Neuronal stem cell (in vitro differentiated cells): ENCODE data around the gene ARHGAP23. TPM values are rescaled to one million over a fixed set of nuclear protein-coding genes. Genes with fewer than 3 reads are reported as not detected.

Source experiments
- DNase-seq: peaks from one replicate; pipeline ENCODE4 v3.0.0-alpha.2; 2013; ENCODE audit warnings: low spot score
- H2AFZ ChIP-seq: one replicate; pipeline ENCODE4 v1.6.1; 2013; ENCODE audit warnings: mild to moderate bottlenecking, low read length, inconsistent platforms
- H2AK5ac ChIP-seq: 2 replicates; pipeline ENCODE4 v1.6.1; 2013; ENCODE audit warnings: low read depth, mild to moderate bottlenecking, inconsistent platforms, low read length, moderate library complexity, mixed read lengths
- H2BK120ac ChIP-seq: 2 replicates; pipeline ENCODE4 v1.6.1; 2013; ENCODE audit warnings: low read depth, mild to moderate bottlenecking, inconsistent platforms, low read length, moderate library complexity, mixed read lengths
- H2BK12ac ChIP-seq: one replicate; pipeline ENCODE4 v1.6.1; 2013; ENCODE audit warnings: low read length, inconsistent platforms
- H2BK15ac ChIP-seq: 2 replicates; pipeline ENCODE4 v1.6.1; 2013; ENCODE audit warnings: mild to moderate bottlenecking, low read length, inconsistent platforms, mixed read lengths
- H2BK5ac ChIP-seq: one replicate; pipeline ENCODE4 v1.6.1; 2013; ENCODE audit warnings: inconsistent platforms, mild to moderate bottlenecking, low read length, moderate library complexity
- H3K14ac ChIP-seq: one replicate; pipeline ENCODE4 v1.6.1; 2013; ENCODE audit warnings: low read length, inconsistent platforms
- H3K18ac ChIP-seq: 2 replicates; pipeline ENCODE4 v1.6.1; 2013; ENCODE audit warnings: low read length, inconsistent platforms
- H3K23ac ChIP-seq: 2 replicates; pipeline ENCODE4 v1.6.1; 2013; ENCODE audit warnings: low read depth, mild to moderate bottlenecking, mixed read lengths, low read length, inconsistent platforms; ENCODE audit not compliant: poor library complexity
- H3K27ac ChIP-seq: replicated peaks from 3 replicates; pipeline ENCODE4 v1.5.1; 2013; ENCODE audit warnings: low read length, inconsistent platforms
- H3K27me3 ChIP-seq, 3 experiments: 2 replicates each; pipeline ENCODE4 v1.6.1; 2013; ENCODE audit warnings: low read length in 3 of 3, mild to moderate bottlenecking in 2 of 3, inconsistent platforms in 1 of 3, low read depth in 1 of 3, mixed read lengths in 1 of 3, moderate library complexity in 1 of 3; ENCODE audit not compliant: control insufficient read depth in 3 of 3, insufficient read depth in 3 of 3
- H3K36me3 ChIP-seq, 2 donors: replicated peaks in 1 of 2; 2 replicates each; pipeline ENCODE4 v1.6.1; 2013; ENCODE audit warnings: low read length in 2 of 2; ENCODE audit not compliant: control insufficient read depth in 2 of 2, insufficient read depth in 2 of 2
- H3K4ac ChIP-seq: 2 replicates; pipeline ENCODE4 v1.6.1; 2013; ENCODE audit warnings: inconsistent platforms, mild to moderate bottlenecking, low read length, moderate library complexity
- H3K4me1 ChIP-seq, 2 donors: 1 replicate in 1 of 2; 2 replicates in 1 of 2; pipeline ENCODE4 v1.6.1; 2013; ENCODE audit warnings: low read length in 2 of 2, low read depth in 1 of 2; ENCODE audit not compliant: control insufficient read depth in 2 of 2, insufficient read depth in 1 of 2
- H3K4me2 ChIP-seq: one replicate; pipeline ENCODE4 v1.6.1; 2013; ENCODE audit warnings: mild to moderate bottlenecking, low read length, inconsistent platforms; ENCODE audit not compliant: insufficient read depth, poor library complexity, severe bottlenecking
- H3K4me3 ChIP-seq, 2 donors: 2 replicates each; pipeline ENCODE4 v1.5.1; 2013; ENCODE audit warnings: low read length in 2 of 2, mild to moderate bottlenecking in 2 of 2, inconsistent platforms in 1 of 2, moderate library complexity in 1 of 2
- H3K79me1 ChIP-seq: one replicate; pipeline ENCODE4 v1.6.1; 2013; ENCODE audit warnings: low read depth, mild to moderate bottlenecking, inconsistent platforms, low read length, moderate library complexity
- H3K9ac ChIP-seq: one replicate; pipeline ENCODE4 v1.6.1; 2013; ENCODE audit warnings: mild to moderate bottlenecking, low read depth, low read length, inconsistent platforms; ENCODE audit not compliant: poor library complexity
- H3K9me3 ChIP-seq, 2 donors: replicated peaks in 1 of 2; 2 replicates each; pipeline versions ENCODE3 to v1.6.1; 2013; ENCODE audit warnings: low read length in 2 of 2, mild to moderate bottlenecking in 2 of 2, inconsistent platforms in 1 of 2, low read depth in 1 of 2, mixed read lengths in 1 of 2, moderate library complexity in 1 of 2; ENCODE audit not compliant: control insufficient read depth in 2 of 2, insufficient read depth in 1 of 2
- H4K8ac ChIP-seq: one replicate; pipeline ENCODE4 v1.6.1; 2013; ENCODE audit warnings: low read depth, mild to moderate bottlenecking, inconsistent platforms, low read length, moderate library complexity
- H4K91ac ChIP-seq: one replicate; pipeline ENCODE4 v1.6.1; 2013; ENCODE audit warnings: low read length, low read depth, mild to moderate bottlenecking, inconsistent platforms; ENCODE audit not compliant: poor library complexity
- WGBS, 2 donors: extraction: QIAGEN DNeasy Blood & Tissue Kit; methylation state at CpG; one replicate each; pipeline ENCODE4 v1.1.7; 2013; ENCODE audit warnings: missing lambda C conversion rate in 2 of 2, mixed read lengths in 1 of 2; ENCODE audit not compliant: insufficient read length in 2 of 2, insufficient replicate concordance in 1 of 2; ENCODE audit errors: extremely low coverage in 2 of 2; 5-methylcytosine and 5-hydroxymethylcytosine counted together
- polyA plus RNA-seq, 2 experiments: library from polyadenylated mRNA; stranded (reverse); fragments of 200-250 nt; gene quantifications; one replicate each; pipeline ENCODE4 v1.2.3, GENCODE V29; 2013

Gene ARHGAP23, protein sequence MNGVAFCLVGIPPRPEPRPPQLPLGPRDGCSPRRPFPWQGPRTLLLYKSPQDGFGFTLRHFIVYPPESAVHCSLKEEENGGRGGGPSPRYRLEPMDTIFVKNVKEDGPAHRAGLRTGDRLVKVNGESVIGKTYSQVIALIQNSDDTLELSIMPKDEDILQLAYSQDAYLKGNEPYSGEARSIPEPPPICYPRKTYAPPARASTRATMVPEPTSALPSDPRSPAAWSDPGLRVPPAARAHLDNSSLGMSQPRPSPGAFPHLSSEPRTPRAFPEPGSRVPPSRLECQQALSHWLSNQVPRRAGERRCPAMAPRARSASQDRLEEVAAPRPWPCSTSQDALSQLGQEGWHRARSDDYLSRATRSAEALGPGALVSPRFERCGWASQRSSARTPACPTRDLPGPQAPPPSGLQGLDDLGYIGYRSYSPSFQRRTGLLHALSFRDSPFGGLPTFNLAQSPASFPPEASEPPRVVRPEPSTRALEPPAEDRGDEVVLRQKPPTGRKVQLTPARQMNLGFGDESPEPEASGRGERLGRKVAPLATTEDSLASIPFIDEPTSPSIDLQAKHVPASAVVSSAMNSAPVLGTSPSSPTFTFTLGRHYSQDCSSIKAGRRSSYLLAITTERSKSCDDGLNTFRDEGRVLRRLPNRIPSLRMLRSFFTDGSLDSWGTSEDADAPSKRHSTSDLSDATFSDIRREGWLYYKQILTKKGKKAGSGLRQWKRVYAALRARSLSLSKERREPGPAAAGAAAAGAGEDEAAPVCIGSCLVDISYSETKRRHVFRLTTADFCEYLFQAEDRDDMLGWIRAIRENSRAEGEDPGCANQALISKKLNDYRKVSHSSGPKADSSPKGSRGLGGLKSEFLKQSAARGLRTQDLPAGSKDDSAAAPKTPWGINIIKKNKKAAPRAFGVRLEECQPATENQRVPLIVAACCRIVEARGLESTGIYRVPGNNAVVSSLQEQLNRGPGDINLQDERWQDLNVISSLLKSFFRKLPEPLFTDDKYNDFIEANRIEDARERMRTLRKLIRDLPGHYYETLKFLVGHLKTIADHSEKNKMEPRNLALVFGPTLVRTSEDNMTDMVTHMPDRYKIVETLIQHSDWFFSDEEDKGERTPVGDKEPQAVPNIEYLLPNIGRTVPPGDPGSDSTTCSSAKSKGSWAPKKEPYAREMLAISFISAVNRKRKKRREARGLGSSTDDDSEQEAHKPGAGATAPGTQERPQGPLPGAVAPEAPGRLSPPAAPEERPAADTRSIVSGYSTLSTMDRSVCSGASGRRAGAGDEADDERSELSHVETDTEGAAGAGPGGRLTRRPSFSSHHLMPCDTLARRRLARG (N-terminal part only)
- polyA plus RNA-seq (2013, experiment 1 of 2), result 15.0 TPM
- 15.8 TPM for polyA plus RNA-seq (2013, experiment 2 of 2)

DNA sequence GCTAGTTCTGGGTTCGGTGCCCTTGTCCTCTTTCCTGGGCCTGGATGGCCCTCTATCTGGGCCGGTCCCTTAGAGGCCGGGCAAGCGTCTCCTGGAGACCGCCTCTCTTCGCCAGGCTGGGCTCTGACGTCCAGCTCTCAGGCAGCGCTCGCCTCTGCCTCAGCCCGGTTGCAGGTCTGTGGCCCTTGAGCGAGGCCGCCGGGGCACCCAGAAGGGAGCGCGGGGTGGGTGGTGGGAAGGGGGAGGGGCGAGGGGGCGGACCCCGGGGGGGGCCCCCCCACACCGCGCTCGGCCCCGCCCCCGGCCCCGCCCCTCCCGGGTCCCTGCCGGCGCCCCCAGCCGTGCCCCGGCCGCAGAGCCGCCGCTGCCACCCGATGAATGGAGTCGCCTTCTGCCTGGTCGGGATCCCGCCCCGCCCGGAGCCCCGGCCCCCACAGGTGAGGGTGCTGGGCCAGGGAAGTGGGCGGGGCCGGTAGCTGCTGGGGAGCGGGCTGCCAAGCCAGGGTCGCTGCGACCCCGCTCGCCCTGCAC is at the start of gene ARHGAP23:
Gene ARHGAP23 (plus strand): TSS at position 353 of the 531 bp plus-strand sequence. CDS start 22 bp downstream, at position 375.
- H4K8ac ChIP-seq, result no peak within 1 kb of the TSS
- H3K36me3 ChIP-seq, result no peaks in the 10 kb centered on the region

DNA sequence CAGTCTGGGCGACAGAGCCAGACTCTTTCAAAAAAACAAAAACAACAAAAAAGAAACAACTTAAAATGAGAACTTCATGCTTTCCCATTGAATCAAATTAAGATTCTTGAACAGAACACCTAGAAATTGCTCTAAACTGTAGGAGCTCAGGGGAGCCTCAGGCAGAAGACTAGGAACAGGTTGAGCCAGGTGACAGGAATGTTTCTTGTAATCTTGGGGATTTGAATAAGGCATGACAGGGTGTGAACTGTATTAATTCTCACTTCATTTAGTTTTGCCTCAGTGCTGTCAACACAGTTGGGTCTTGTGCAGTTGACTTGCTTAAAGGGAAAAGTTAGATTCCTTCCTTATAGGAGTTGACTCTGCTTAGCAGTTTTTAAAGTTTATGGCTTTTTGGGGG is 48.8 kb upstream of the ARHGAP23 start:
- Histone ChIP-seq H3K23ac (no peak overlapping the region), H2BK5ac (no peak overlapping the region), H3K79me1 (no peaks in the 10 kb centered on the region), H3K4me2 (no peak overlapping the region), H3K27me3 (no peaks in the 10 kb centered on the region), H3K4ac (no peak overlapping the region), H3K27ac (no peak overlapping the region), H2AFZ (no peak overlapping the region), H3K9ac (no peak overlapping the region), H3K18ac (no peak overlapping the region), H4K8ac (no peak overlapping the region), H2BK15ac (no peak overlapping the region), H3K36me3 (peaks cover 14 to 78% of the 10 kb centered on the region in 2 donors), H2BK12ac (no peak overlapping the region), H3K14ac (no peak overlapping the region), H3K4me1 (peaks cover 1 to 7% of the 10 kb centered on the region in 2 donors), H3K9me3 (no peaks in the 10 kb centered on the region), H3K4me3 (no peak overlapping the region), H2AK5ac (no peak overlapping the region), H4K91ac (no peak overlapping the region), H2BK120ac (no peak overlapping the region)
- no peak for DNase-seq
- no CpG with 5 or more reads among the region's 1 CpG for WGBS, 2 donors

More for the DNA sequence above, at the start of gene ARHGAP23:
- Histone ChIP-seq H3K23ac (no peak within 1 kb of the TSS), H2AK5ac (peak within 1 kb of the TSS; percentile 91), H3K9me3 (no peaks in the 10 kb centered on the region), H3K14ac (no peak within 1 kb of the TSS), H3K27ac (no peak within 1 kb of the TSS), H3K9ac (peak within 1 kb of the TSS; percentile 83), H2BK15ac (peak within 1 kb of the TSS; percentile 43), H3K4ac (peak within 1 kb of the TSS; percentile 53), H3K79me1 (no peaks in the 10 kb centered on the region), H3K4me2 (peak within 1 kb of the TSS; percentile 99), H3K18ac (peak within 1 kb of the TSS; percentile 92), H2BK5ac (peak within 1 kb of the TSS; percentile 49), H3K4me1 (peaks cover 14 to 33% of the 10 kb centered on the region in 2 donors), H3K27me3 (peaks cover 0 to 5% (median 0%) of the 10 kb centered on the region in 3 experiments), H3K4me3 (peak within 1 kb of the TSS; percentile 50 to 82), H2AFZ (peak within 1 kb of the TSS; percentile 88), H4K91ac (no peak within 1 kb of the TSS), H2BK12ac (peak within 1 kb of the TSS; percentile 63), H2BK120ac (no peak within 1 kb of the TSS)
- no peak for DNase-seq
- no CpG with 5 or more reads among the region's 46 CpGs for WGBS, 2 donors

- Histone ChIP-seq H3K4me1 (no peaks in the 10 kb centered on the region), H3K23ac (no peak overlapping the region), H3K27me3 (no peaks in the 10 kb centered on the region), H2BK12ac (no peak overlapping the region), H3K36me3 (peaks cover 21 to 64% of the 10 kb centered on the region in 2 donors), H2BK5ac (no peak overlapping the region), H2AFZ (no peak overlapping the region), H3K14ac (no peak overlapping the region), H4K91ac (no peak overlapping the region), H3K27ac (no peak overlapping the region), H3K18ac (no peak overlapping the region), H3K4me2 (no peak overlapping the region), H4K8ac (no peak overlapping the region), H3K9ac (no peak overlapping the region), H3K4ac (no peak overlapping the region), H3K79me1 (no peaks in the 10 kb centered on the region), H3K9me3 (no peaks in the 10 kb centered on the region), H2BK15ac (no peak overlapping the region), H3K4me3 (no peak overlapping the region), H2AK5ac (no peak overlapping the region), H2BK120ac (no peak overlapping the region)
- no CpG with 5 or more reads among the region's 4 CpGs for WGBS, 2 donors
- DNase-seq, result no peak
Observed at GRCh38 chr17:38395090-38395489, 33.2 kb upstream of the ARHGAP23 start.
